Activated CD8-positive, alpha-beta memory T cell treated with anti-CD3 and anti-CD28 coated beads, Interleukin-2, amount 50 U/mL, for 48 hours (primary cell): ENCODE data around the gene ETV5.

Experiments used
- DNase-seq: peaks from one replicate; pipeline ENCODE4 v3.0.0-alpha.2; 2020

ETV5 gene

DNA sequence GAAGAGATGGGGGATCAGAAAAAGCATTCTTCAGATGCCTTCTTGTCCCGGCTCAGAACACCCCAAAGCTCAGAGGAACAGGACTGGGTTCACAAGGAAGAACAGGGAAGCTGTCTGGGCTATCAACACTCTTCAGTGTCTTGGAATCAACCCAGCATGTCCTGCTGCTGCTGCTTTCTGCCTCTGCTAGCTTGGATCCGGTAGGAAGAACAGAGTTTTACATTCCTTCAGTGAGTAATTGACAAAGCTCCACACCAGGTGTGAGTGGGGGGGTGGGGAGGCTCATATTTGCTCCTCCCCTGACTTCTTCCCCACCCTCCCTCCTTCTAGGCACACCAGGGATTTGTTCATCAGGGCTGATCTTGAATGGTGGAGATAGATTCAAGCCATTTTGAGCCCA, 13.1 kb upstream of the ETV5 start:
- no peak for DNase-seq

DNA sequence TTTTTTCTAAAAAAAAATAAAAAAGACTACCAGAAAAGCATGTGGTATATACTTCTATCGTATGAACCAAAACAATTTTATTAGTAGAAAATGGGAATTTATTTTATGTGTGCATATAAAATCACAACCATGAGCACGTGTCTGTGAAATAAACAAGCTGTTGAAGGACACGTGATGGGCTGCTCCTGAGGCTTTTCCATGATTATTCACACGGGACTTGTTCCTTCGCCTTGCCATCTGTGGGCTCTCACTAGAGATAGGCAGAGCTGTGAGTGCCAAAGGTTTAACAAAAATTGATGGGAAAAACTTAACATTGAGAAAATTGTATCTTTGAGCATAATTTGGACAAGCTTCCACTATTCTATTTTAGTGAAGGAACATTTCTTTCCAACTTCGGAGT, 12.4 kb upstream of the ETV5 start:
- DNase-seq = no peak

DNA sequence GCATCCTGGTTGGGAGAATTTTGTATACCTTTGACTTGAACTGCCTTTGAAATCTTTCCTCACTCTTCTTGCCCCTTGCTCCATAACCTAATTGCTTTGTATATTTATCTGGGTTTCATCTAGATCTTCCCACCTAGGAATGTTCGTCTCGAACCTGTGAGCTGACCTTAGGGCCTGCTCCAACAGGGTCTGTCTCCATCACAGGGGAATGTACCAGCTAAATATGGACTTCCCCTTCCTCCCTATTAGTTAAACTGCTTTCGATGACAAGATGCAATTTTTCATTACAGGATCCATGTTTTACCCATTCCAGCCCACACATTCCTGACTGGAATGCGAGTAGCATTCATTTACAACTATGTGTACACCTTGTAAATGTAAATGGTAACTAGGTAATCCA, 10.6 kb upstream of the ETV5 start:
- no peak for DNase-seq

DNA sequence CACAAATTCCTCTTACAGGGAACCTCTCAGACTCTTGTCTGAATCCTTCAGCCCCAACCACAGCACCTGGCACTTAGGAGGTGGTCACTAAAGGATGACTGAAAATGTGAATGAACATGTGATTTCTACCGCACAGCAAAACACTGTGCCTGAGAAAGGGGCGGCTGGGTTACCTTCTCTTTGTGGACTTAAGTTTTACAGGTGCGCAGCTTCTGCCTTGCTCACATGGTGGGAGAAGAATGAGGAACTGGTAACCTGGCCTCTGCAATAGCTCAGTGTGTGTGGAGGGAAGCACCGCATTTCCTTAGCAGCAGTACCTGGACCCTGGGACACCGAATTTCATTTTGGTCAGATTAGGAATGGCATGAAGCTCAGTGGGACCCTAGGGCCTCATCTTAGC, 9.8 kb upstream of the ETV5 start:
- no peak for DNase-seq

DNA sequence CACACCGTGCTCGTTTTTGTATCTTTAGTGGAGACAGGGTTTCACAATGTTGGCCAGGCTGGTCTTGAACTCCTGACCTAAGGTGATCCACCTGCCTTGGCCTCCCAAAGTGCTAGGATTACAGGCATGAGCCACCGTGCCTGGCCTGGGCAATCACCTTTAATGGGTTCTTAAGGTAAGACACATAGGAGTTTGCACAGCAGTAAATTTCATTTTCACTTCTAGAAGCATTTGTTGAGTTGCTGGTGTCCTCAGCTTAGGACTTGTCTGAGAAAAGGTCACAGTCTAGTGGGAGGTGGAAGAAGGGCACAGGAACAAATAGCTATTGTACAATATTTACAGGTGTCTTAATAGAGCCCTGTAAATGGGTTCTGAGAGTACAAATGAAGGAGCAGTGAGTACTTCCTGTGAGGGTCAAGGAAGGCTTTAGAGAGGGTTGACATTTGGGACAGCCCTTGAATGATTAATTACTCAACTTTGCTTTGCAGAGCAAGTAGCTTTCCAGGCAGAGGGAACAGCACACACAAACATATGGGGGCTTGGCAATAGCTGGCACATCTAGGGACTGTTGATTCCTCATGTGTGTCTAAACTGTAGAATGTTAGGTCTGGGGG, 8.7 kb upstream of the ETV5 start:
- no peak for DNase-seq

DNA sequence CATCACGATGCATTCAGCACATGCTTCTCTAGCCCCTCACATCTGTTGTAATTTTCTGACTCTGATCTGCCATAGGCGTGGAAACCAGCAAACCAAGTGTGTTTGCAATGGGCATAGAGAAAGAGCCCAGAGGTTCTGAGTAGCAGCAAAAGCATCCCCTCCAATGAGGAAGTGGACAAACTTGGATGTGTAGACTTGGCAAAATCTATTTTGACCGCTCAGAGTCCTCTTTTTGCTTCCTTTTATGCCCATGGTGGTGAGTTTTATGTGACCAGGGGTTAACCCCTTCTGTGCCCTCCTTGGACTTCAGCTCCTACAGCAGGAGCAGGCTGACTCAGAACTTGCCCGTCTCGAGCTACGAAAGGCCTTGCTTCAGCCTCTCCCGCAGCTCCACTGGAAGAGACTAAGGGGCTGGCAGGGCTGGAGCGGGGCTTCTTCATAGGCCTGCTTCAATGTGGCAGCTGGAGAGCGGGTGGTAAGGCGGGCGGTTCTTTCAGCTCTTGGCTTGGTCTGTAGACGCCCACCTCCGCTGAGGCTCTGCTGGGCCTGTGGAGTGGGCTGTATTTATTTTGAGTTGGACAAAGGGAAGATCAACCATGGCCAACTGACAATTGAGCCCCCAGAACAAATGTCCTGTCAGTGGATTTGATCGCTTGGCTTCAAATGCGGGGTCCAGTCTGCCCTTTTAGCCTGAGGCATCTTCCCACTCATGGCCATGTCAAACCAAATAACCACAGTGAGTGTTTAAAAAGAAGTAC, 6.5 kb upstream of the ETV5 start:
- no peak for DNase-seq

DNA sequence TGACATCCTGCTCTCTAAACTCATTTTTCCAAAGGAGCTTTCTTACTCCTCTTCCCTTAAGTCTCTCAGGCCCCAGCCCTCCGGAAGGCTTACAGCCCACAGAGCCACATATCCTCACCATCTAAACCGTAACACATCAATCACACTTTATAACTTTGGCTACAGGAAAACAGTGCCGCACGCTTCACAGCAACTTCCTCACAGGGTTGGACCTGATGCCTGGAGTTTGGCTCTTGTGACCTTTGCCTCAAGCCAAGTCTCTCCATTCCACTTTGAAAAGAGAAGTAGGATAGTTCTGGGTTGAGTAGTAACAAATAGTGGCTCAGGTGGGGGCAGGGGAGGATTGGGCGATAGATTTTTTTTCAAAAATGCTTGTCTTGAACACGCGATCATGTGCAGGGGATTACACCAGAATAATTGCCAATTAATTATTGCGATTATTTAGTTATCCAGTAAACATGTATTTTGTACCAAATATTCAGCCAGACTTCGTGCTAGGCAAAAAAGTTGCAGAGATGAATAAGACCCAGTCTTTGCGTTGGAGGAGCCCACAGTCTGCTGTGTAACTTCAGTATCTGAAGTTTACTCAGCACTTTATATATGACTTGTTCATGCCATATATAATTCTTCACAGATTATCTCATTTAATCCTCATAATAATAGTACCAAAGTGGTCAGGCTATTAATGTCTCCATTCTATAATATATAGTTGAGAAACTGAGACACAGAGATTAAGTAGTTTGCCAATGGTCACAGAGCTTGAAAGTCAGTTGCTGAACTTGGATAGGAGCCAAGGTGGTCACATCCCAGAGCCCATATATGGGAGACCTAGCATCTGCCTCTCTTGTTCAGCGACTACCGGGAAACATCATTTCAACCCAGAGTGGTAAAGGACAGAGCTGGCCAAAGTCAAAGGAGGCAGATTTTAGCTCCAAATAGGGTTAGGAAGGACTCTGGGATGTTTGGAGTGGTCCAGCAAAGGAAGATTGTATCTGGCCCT, 2.4 kb upstream of the ETV5 start:
- DNase-seq = no peak

DNA sequence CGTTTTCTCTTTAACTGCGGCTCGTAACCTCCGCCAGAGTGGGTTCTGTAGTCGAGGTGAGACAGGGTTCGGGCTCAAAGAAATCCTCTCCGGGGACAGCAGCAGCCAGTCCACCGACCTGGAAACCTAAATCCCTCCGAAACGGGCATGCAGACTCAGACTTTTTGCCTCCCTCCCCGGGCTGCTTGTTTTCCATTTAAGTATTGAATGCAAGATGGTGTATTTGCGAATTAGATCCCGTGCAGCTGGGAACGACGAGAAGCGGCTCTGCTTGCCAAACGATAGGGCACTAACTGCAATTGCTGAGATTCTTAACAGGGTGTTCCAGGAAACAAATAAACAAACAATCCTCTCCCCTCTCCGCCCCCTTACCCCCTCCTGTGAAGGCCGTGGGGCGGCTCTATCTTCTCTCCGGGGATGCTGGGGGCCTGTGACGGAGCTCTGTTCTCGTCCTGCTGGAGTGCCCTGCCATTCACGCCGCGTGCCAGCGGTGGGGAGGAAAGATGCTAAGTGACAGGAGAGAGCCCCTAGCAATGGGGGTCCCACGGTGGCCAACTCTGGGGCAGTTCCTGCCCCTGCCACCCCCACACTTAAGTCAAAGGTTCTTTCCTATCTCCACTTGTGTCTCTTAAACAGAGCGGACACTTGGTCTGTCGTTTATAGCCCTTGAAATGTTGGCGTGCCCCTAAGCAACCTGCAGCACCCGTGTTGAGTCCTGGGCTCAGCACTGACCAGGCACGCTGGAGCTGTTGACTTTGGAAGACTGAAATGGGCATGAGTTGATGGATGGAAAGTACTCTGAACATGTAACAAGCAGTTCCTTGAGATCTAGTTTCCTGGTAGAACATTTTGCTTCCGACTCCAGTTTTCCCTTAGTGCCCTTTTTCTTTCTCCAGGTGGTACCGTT, 1.3 kb upstream of the ETV5 start:
- no peak for DNase-seq

DNA sequence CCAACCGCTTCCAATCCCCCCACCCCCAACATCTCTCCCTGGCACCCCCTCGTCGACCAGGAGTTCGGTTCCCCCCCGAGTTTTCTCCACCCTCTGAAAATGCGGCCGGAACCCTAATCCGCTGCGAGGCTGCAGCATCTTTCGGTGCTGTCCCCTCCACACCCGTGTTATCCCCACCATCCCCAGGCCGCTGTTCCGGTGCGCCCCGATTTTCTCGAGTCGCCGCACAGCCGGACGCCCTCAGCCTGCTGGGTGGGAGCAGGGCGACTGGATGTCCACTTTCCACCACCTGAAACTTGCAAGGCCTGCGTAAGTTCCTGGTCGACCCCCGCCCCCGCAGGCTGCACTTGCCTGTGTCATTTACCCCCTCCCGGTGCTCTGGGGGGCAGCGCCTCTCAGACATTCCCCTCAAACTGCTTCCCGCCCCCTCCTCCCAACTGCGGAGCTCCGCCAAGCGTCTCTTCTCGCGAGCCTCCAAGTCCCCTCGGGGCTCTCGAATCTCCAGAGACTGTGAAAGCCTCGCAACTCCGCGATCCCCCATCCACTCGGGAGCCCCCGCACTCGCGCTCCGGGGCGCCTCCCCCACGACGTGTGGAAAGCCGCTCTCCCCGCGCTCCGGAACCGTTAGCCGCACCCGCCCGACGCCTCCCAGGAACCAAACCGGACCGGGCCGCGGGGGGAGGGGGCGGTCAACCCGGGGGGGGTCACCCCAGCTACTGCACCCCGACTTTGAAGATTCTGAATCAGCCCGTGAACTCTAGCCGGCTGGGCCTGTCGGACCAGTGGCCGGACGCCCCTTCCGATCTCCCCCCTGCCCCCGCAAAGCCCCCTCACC, 566 bp downstream of the ETV5 start:
- peak; percentile 64 for DNase-seq

DNA sequence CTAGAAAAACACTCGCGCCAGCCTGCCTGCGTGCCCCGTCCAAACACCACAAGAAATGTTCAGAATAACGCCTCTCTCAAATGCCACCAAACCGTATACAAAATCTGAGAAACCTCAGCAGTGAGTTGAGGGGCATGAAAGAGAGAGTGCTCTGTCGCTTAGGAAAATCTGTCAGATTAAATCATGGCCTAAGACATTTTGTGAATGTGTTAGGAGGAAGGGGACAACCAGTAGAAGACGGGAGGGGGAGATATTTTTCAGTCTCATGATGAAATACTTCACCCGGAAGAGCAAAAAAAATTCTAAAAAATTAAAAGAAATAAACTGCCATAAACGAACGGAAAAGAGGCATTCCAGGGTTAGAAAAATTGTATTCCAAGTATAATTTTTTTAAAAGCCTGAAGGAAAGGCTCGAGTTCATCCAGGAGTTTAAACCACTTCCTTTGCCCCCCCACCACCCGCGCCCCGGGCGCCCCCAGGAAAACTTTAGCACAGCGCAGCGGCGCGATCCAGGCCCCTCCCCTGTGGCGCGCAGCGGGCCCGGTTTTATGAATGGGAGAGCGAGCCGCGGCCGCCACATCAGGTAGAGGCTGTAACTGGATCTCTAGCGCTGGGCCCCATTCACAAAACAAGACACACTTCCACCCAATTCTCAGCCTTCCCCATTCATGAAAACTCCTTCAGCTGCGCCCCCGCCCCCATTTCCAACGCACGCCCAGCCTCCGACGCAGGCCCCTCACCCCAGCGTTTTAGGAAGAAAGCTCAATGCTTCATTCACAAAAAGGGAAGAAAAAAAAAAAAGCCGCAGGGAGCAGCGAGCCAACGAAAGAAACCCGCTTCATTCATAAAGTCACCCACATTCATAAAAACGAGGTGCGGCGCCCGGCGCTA, 1.4 kb downstream of the ETV5 start:
- peak; percentile 73 for DNase-seq

DNA sequence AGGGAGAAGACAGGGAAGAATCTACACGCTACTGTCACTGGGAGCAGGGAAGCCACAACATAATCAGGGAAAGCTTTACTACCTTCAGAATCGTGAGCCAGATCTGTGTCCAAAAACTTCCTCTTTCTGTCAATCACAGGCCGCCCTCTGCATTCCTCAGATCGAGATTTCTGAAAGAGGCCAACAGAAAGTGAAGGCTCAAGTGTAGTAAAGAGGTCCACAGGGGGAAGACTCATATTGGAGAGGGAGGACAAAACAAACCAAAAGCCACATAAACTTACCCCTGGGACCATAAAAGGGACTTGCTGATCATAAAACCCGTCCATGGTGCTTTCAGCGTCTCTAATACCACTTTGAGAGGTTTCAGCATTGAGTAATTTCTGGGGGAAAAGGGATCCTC, 3.3 kb downstream of the ETV5 start:
- no peak for DNase-seq

DNA sequence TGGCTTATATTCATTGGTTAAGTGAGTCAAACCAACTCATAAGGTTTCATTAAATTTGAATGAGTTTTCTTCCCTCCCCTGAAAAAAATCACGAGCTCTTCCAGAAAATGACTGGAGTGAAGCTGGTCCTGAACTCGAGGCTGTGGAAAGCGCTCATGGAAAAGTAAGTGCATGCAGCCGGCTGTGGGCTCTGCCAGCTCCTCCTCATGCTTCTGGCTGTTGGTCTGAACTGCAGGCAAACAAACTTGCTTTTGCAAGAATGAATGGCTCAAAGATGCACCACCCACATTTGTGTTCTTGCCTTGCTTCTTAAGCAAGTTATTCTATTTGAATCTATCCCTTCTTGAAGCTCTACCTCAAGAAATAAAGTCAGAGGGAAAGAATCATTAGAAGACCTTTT, 6.2 kb downstream of the ETV5 start:
- DNase-seq = no peak

DNA sequence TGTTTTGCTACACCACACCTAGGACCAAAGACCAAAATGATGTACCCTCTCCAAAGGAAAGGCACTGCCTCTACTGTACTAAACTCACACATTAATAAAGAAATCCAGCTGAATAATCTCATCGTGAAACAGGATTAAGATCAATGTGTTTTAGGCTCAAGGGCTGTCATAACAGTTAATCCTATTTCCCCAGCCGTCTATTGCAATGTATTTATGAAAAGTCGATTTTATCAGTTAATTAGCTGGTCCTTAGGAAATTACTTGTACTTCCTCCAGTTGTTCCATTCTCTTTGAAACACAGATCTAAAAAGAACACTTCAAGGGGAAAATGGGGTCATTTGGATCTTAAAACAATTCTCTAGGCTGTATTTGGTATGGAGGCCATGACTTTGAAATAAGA, 8.5 kb downstream of the ETV5 start:
- DNase-seq = no peak

DNA sequence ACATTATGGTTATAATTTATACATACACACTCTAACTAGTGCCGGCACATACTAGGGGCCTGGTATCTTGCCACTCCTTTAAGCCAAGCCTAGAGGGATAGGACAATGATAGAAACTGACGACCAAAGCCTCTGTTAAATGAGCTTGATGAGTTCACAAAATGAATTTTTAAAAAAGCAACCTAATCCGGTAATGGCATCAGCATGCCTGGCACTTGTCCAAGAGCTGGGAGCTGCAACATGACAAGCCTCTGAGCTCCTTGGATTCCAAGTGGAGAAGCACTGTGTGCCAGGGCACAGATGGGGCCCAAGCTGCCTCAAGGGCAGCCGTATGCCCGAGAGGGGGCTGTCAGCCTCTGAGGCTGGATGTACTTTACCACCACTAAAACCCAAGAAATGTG, 9.7 kb downstream of the ETV5 start:
- no peak for DNase-seq

DNA sequence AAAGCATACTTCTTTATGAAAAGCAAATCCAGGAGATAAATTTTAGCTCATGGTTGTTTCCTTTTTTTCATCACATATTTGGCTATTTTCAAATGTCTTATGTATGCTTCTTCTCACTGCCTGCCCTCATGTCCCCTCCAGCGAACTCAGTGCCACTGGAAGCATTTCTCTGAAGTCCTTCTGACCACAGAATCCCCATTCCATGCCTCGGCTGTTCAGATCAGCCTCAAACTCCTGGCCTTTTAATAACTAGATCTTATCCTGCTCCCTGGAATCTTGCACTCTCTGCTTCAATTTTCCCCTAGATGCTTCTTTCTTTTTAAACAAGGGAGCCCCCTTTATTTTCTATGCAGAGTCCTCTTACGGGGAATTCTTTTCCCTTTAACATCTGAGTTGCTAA, 10.1 kb downstream of the ETV5 start:
- no peak for DNase-seq

DNA sequence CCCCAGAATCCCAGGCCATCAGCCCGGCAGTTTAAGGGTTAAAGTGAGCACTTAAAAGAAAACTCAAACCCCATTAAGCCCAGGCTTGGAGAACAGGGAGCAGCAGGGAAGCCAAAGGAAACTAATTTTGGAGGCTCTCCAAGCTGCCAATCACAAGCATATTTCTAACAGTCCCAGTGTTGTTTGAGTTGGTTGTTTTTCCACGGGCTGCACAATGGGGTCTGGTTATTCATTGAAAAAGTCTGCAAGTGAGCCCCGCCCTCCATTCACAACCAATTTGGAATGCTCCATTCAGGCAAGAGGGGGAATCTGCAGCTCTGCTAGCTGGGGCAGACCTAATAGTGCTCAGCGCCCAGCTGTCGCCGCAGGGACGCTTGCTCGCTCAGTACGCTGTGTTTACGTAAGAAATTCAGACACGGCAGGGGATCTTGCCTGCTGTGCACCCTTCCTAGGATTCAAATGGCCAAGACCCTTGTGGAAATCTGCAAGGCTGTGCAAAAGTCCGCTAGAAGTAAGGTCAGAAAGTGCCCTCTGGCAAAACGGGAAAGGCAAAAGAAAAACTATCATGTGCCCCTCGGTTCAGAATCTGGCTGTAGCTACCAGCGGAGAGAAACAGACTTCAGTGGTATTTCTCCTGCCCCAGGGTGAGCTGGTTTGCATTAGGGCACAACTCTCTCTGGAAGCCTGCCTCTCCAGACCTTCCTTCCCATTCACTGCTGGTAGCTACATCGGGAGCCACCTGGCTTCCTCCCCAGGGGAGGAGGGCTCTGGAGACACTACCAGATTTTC, 11.0 kb downstream of the ETV5 start:
- DNase-seq = no peak

DNA sequence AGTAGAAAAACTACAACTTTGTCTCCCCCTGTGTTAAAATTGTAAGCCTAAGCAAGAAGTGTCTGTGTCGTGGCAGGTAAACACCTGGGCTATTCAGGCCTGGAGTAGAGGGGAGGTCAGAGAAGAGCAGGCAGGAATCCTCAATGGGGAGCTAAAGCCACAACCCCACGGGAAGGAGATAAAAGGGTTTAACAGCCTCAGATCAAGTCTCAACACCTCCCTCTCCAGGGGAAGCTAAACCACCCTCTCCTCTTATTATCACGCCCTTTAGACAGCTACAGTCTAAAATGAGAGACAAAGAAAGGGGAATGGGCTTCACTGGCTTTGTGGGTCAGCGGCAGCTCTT, 11.6 kb downstream of the ETV5 start:
- DNase-seq = no peak

DNA sequence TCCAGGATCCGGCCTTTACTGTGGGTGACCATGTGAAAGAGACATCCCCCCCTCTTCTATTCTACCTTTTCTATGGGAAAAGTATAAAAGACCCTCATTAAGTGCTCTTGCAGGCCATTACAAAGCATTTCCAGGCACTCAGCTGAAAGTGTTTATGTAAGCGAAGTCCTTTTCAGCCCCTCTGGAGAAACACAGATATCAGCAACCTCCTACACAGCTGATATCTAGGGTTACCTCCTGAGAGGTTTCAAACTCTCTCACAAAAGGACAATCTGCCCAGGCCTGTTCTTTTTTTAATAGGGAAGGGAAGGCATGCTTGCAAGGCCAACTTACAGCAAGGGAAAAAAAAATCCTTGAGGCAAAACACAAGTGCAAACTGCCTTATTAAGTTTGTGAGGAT, 12.6 kb downstream of the ETV5 start:
- no peak for DNase-seq

DNA sequence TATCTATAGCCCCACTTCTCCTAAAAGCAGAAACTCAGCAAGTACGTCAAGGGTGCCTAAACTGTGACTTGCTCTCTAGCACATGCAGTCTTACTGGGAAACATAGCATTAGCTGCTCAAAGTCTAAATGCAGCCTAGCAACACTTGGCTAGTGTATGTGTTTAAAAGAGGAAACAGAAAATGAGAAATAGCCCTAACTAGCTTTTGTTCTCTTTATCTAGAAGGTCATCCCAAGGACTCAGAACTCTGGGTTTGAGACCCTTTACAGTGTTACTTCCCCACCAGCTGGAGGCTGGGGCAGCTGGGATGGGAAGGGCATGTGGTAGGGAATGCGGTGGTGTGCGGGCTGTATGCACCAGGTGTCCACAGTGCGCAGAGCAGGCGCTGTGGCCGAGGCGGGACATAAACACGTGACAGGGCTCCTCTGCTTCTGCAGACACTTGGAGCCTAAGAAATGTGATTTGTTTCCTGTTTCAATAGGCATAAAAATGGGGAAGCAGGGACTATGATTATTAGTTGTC, 13.3 kb downstream of the ETV5 start:
- no peak for DNase-seq
